HCT116 (cell line): Measurements from ENCODE around the gene CHST9.

Experiments used
- POLR2A ChIP-seq: IDR thresholded peaks from 2 replicates; pipeline ENCODE4 v1.7.0; 2011; ENCODE audit warnings: borderline replicate concordance; ENCODE audit not compliant: insufficient read depth, insufficient read length; ENCODE audit errors: extremely low read depth
- SIN3A ChIP-seq: IDR thresholded peaks from 2 replicates; pipeline ENCODE4 v1.6.1; 2012; ENCODE audit warnings: low read depth
- TF ChIP-seq, protein P1 (sequence below), 3 experiments: fragments of 200-600 bp in 1 of 3; sonication (generic) in 1 of 3; IDR thresholded peaks in 2 of 3; conservative IDR thresholded peaks in 1 of 3; 2 replicates each; pipeline ENCODE4 v1.5.1; 2012 to 2017; ENCODE audit warnings: low read depth in 2 of 3, low read length in 2 of 3, antibody characterized with exemption in 1 of 3, borderline replicate concordance in 1 of 3, control low read depth in 1 of 3, mild to moderate bottlenecking in 1 of 3, mixed read lengths in 1 of 3, mixed run types in 1 of 3, moderate library complexity in 1 of 3; ENCODE audit not compliant: insufficient read depth in 1 of 3

DNA sequence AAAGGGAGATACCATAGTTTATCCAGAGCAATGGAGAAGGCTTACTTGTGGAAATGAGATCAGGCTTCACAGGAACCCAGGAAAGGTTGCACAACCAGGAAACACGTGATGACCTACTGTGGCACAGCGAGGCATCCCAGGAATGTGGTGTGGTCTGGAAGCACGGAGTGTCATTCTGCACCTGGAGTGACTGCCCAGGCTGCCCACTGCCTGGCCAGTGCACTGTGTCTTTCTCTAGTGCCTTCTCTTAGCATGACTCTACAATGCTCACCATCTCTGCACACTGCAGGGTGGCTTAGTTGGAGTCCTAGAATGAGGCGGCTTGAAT, 48.9 kb downstream of the CHST9 start:
- TF ChIP-seq, protein P1, sequence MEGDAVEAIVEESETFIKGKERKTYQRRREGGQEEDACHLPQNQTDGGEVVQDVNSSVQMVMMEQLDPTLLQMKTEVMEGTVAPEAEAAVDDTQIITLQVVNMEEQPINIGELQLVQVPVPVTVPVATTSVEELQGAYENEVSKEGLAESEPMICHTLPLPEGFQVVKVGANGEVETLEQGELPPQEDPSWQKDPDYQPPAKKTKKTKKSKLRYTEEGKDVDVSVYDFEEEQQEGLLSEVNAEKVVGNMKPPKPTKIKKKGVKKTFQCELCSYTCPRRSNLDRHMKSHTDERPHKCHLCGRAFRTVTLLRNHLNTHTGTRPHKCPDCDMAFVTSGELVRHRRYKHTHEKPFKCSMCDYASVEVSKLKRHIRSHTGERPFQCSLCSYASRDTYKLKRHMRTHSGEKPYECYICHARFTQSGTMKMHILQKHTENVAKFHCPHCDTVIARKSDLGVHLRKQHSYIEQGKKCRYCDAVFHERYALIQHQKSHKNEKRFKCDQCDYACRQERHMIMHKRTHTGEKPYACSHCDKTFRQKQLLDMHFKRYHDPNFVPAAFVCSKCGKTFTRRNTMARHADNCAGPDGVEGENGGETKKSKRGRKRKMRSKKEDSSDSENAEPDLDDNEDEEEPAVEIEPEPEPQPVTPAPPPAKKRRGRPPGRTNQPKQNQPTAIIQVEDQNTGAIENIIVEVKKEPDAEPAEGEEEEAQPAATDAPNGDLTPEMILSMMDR (IDR thresholded peaks at IDR 0.05 in 2 of 3, conservative IDR thresholded peaks at IDR 0.05 in 1 of 3; ENCODE audit: borderline replicate concordance in 1 of 3, insufficient read depth in 1 of 3, low read depth in 2 of 3, low read length in 2 of 3) = no peak
- TF ChIP-seq POLR2A (no peak), SIN3A (no peak)
